HG02840 (cell line): Measurements from ENCODE around the gene FOXP2.

ENCODE experiments used
- ATAC-seq: cut with Tn5 transposase; IDR thresholded peaks from one replicate; pipeline ENCODE4 v1.9.1; 2021; ENCODE audit warnings: mild to moderate bottlenecking, moderate library complexity, moderate number of reproducible peaks; ENCODE audit not compliant: unreplicated experiment, low FRiP score

Gene FOXP2

DNA sequence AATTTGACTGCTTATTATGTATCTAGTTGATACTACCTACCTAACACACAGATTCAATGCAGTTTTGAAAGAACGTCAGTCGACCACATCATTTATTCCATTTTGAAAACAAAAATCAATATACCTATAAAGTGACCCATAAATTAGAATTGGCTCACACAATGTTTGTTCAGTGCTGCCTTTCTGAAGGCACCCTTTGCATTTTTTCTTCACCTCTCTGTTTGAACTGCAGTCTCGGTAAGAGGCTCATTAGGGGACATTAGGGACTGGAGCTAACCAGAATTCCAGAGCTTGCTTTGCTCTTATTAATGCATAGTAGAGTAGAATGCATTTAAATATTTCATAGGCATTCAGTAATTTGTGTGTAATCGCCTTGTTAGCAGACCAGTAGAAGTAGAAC is 234.1 kb downstream of the FOXP2 start:
- no peak for ATAC-seq

DNA sequence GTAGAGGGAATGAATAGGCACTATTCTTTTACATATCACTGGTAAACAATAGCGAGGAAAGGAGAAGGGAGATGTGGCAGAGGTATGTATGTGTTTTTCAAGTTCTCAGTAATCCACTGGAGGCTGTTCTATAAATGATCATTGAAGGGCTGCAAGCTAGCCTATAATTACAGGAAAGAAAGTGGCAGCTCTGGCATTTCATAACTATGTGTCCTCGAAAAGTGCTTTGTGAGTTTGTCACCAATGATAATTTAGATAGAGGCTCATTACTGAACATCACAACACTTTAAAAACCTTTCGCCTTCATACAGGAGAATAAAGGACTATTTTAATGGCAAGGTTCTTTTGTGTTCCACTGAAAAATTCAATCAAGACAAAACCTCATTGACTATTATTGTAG is 235.1 kb downstream of the FOXP2 start:
- no peak for ATAC-seq

DNA sequence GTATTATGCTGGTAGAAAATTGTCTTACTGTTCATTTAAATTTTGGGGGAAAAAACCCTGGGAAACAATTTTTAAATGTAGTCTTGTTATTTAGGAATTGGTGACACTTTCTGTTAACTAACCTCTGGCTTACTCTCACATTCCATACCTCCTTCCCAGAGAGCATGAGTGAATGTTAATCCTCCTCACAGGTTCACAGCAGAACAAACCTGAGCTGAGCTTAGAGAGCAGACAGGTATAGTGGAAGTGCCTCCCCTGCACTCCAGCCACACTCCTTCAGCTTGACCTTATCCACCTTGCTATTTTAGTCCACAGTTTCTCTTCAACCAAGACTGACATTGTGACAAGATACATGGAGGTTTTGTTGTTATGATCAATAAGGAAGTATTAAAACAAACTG is 235.9 kb downstream of the FOXP2 start:
- ATAC-seq, result no peak

DNA sequence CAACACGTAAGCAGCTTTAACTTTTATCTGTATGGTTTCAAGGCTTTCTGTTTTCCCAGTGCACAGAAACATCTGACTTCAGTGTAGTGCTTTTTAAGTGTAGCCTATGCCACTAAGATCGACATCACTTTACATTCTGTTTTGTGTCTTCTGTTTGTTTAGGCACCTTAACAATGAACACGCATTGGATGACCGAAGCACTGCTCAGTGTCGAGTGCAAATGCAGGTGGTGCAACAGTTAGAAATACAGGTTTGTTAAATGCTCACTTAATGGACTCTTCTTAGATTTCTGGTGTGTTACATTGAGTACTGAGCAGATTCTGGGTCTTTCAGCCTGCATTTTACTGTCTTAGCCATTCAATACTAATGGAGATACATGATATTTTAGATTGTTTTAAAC is 237.4 kb downstream of the FOXP2 start:
- no peak for ATAC-seq

DNA sequence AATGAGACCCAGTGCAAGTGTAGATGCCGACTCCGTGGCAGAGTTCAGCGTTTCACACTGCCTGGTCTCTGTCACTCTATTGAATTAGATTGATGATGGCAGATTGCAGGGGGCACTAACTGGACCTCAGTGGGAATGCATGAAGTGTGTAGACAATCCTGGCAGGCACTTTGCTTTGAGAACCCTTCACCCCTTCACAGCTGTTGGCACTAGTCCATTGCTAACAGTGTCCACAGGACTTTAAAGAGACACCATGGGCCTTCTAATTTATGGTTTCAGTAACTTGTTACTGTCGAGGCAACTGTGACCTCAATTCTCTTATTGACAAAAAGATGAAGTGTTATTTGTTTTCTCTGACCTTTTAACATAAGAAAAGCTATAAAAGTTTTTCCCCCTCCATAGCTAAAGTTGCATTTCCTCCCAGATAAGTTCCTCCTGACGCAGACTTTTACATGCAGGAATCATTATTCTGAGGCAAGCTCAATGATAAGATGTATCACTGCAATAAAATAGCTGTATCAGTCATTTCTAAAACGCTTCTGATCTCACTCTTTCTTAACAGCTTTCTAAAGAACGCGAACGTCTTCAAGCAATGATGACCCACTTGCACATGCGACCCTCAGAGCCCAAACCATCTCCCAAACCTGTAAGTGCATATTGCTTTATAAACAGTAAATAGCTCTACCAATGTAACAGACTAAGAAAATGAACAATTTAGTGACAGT is 238.9 kb downstream of the FOXP2 start:
- ATAC-seq, result no peak

DNA sequence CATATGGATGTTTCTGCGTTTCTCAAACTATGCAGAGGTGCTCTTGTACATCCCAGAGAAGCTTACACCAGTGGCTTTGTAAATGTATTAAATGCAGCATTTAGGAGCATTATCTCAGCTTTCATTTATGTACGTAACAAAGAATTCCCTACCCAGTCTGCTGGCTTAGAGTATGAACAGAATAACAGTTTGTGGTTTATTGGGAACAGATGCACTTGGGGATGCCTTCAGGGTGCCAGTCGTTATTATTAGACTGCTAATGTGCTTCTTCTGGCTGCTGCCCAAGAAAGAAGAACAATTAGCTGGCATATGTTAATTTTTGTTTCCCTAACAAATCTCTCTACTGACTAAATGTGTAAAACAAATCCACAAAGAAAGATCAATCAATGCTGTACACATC is 241.9 kb downstream of the FOXP2 start:
- no peak for ATAC-seq

DNA sequence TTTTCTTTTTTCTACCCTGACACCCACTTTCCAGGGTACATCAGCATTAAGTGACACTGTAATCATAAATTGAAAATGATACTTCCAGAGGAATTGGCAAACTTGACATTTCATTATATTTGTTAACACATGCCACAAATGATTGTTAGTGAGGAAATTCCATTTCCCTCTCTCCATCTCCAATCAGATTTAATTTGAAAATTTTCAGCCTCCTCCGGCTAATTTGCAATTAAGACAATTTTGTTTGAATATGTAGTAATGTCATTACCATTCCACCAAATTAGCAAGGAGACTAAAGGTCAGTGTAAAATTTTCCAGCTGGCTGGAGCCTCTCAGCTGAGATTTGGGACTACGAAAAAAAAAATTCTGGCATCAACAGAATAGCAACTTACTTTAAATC is 242.7 kb downstream of the FOXP2 start:
- no peak for ATAC-seq

DNA sequence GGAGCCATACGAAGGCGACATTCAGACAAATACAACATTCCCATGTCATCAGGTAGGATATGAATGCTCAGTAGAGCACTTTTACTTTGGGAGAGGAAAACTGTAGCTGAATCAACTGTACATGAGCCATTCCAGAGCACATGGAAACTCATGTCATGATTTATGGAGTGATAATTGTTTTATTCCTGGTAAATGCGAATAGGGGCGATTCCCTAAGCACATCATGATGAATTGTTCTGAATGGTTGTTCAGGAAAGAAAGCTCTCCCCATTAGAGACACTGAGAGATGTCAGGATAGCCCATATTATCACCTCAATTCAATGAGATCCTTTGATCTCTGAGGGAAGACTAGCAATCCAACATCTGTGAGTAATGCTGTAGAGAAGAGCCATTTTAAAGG is 243.6 kb downstream of the FOXP2 start:
- no peak for ATAC-seq

DNA sequence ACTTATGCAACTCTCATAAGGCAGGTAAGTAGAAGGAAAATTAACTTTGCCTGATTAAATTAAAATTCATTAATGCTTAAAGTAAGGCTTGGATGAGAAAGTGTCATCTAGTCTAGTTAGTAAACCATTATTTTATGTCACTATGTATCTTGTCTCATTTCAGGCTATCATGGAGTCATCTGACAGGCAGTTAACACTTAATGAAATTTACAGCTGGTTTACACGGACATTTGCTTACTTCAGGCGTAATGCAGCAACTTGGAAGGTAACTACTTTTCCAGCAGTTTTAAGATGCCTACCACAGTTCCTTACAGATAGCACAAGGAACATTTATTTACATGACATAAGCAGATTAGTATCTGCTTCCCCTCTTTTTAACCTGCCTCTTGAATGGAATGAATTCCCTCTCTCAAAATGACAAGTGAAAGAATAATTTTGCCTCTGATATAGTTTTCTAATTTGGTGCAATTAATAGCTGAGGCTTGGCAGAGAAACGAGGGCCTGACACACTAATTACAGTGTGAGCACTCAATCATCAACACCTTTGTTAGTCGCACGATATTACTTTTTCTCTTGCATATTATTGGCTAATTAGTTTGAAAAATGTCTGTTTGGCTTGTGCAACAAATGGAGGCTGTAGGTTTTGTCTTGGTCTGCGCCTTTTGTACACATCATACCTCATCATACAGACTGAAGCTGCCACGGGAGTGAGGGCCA is 245.0 kb downstream of the FOXP2 start:
- ATAC-seq, result no peak

DNA sequence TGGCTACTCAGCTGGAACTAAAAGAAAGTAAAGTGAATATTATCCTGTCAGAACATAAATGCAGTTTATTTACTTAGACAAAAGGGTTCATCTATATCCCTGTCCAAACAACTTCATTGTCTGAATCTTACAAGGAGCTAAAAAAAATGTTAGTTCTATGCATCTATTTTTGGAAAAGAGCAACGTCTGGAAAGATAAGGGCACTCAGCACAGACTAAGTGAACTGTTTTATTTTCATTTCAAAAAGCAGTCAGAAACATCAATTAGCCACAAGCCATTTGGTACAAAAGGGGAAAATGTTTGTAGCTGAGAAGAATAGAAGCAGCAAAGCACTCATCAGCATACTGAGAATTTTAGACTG is 245.5 kb downstream of the FOXP2 start:
- ATAC-seq, result no peak

DNA sequence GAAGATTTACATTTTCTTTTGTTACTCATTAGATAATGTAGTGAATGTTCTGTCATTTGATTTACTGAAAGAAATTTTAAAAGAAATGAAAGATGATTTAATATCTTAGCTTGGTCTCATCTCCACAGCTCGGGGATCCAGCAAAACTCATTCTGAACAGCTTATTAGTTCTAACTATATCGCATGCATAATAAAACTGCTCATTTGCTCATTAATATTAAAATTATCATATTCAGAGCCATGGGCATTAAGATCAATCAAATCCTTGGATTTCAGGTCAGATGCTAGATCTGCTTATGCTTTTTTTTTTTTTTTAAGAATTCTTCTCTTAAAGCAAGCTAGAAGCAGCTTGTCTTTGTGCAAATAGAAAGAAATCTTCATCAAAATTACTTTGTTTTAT is 246.1 kb downstream of the FOXP2 start:
- no peak for ATAC-seq

DNA sequence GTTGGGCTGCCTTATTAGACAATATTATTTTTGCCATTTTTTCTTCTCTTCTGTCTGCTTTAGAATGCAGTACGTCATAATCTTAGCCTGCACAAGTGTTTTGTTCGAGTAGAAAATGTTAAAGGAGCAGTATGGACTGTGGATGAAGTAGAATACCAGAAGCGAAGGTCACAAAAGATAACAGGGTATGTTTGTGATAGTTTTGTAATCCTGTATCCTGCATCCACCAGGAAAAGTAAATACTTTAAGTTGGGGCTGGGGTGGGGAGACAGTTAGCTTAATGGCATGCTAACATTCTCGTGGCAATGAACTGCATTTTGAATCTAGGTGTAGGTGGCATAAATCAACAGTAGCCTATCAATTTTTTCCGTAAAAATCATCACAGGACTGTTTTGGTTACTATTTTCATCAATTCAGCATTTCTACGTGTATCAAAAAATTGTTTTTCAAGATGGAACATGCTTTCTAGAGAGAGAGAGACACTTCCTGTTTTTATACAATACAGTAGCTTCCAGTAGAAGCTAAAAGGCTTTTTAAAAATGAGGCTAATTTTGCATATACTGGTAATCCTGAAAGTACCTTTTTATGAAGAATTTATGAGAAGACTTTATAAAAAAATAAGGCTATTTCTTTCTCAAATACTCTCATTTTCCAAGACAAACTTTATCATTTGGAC is 247.5 kb downstream of the FOXP2 start:
- no peak for ATAC-seq

DNA sequence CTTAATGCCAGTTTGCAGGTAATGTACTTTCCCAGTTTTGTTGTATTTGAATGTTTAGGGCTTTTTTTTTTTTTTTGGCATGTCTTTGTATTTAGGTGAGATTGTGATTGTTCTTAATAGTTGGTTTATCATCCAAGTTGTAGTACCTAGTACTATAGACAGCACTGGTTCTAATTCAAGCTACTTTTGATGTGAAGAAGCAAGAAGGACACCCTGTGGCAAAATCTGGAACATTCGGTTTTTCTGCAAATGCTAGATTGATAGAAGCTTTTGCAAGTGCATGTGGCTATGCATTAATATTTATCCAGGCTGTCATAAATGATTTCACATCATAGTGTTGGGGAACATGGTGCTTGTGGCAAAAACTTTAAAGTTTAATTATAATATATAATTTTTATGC is 248.9 kb downstream of the FOXP2 start:
- no peak for ATAC-seq

DNA sequence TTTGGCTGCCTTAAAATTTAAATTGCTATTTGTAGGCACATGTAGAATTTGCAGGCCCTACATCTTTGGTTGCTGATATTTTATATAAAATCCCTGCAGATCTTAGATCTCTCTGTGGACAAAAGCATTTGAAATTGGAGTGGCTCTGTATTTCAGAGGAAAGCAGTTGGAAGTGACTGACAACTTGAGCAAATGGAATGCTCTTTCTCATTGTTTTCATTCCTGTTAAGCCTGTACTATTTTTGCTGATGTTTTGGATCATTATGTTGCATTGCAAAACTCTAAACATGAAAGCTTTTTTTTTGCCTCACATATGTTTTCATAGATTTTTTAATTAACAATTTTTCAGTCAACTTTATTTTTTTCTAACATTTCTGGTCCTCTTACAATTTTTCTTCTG is 256.1 kb downstream of the FOXP2 start:
- ATAC-seq, result no peak

DNA sequence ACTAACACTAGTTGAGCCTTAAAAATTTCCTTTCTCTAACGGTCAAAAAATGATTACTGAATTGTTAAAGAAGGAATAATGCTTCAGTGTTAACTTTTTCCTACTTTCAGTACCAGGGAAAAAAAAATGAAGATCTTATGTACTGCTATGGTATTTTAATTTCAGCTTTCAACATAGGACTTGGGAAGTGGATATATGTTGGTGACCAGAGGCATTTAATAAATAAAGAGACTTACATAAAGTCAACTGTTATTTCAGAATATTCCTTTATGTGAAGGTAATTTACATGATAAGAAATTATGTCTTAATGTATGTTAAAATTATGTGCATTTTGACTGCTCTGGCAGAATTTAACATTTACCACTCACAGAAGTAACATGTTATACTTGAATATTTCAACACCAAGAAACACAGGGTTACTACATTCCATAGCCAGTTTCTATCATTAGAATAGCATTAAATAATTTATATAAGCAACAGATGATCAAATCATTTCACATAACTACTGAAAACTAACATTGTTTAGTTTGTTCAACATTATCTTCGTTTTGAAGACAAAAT is 257.0 kb downstream of the FOXP2 start:
- no peak for ATAC-seq

DNA sequence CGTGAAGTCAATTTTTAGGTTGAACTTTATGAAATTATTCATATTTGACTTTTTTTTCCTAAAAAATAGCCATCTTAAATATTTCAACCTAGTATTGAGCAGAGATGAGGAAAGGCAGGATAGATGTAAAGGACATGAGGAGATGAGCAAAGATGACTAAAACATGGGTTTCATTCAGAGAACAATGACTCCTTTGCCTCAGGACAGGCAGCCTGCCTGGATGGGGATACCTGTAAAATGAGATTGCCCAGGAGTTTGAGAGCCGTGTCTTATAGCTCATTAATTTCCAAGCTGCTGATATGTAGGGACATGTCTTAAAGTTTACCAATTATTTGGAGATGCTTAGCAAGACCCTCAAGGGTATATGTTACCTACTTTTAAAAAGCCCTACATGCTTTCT is 263.5 kb downstream of the FOXP2 start:
- no peak for ATAC-seq

DNA sequence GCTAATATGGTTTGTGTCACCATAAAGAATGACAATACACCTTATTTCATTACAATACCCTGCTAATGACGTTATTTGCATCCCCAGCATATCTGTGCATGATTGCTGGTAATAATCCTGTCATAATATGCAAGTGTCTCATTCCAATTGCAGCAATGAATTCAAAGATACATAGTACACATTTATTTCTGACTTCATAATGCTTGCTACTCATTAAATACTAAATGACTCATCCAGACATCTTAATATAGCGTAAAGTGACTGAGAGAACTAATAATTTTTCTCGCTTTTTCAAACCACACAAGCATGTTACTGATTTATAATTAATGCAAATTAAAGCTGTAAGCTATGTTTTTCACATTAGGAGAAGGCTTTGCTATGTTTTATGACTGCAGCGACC is 272.6 kb downstream of the FOXP2 start:
- no peak for ATAC-seq

DNA sequence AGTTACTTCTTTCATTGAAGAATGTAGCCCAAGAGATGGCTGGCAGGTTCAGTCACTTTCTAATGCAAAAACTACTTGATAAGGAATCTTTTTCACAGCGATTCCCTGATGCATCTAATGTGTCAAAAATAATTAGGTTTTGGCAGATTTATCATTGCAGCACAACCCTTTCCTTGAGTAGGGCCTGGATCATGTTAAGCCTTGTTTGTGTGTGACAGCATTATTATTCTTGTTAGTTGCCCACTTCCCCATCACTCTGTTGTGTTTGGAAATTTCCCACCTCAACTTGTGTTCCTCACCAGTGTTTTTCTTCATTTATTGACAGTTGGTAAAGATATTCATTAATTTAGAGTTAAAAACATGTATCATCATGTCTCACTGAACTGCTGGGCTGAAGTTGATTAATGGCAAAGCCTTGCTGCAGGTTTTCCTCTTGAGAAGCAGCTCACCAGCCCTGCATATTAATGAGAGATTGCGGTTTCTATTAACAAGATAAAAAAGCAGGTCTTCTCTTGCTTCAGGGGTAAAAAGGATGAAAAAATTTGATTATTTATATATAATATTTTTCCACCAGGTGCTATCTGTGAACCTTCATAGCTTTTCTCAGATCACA is 273.9 kb downstream of the FOXP2 start:
- no peak for ATAC-seq

DNA sequence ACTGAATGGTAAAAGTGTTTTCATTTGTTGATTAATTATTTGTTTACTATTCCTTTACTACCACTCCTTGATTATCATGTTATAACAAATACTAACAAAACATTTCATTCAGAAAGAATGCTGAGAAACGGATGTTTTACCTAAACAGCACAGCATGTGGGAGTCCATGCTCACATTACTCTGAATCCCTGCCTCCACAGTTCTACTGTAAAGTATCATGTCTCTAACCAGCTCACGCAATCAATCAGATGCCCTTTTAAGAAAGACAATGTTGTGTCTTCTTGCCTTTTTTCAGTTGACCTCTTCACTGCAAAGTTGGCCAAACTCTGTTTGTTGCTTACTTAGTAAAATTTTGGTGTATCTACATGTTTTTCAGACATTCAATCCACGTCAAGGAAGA is 274.8 kb downstream of the FOXP2 start:
- no peak for ATAC-seq

DNA sequence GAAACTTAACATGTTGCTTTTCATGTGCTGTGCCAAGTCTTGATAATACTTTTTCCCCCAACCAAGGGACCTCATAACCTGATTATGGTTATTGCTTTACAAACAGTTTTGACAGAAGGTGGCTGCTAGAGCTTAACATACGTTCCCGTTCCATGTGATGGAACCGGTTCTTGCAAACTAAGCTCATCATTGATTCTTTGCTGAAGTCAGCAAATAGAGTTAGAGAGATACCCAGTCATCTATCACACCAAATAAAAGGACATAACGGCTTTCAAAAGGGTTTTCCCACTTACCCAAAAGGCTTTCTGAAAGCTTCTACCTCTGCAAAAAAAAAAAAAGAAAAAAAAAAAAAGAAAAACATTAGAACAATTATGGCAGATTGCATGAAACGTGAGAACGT is 277.0 kb downstream of the FOXP2 start:
- ATAC-seq, result no peak

DNA sequence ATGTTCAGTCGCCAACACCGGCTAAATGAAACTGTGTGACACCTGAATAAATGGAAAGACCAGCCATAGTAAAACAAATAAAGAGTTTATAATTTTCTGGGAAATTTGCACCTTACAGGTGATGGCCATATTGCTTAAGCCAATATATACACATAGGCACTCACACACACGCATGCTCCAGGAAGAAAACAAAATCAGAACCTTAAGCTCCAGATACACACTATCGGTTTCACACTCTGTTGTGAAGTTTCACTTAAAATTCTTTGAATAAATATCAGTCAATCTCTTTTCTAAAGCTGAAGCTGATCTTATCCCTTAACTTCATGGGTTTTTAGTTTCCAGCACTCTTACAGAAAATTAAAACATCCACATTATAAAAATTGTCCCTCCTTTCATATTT is 280.6 kb downstream of the FOXP2 start:
- no peak for ATAC-seq
